ENCODE measurements around the gene TIMD4.

The TIMD4 gene

GRCh38 chr5:156920861-156921431 is 42.1 kb downstream of the TIMD4 start:
- DNase-seq, result no peak

GRCh38 chr5:156920042-156920860 is 42.8 kb downstream of the TIMD4 start:
- no peak for DNase-seq

- DNase-seq, result no peak
These were observed 44.6 kb downstream of the TIMD4 start for GRCh38 chr5:156918311-156918845.

- no peak for DNase-seq
These were observed 48.7 kb downstream of the TIMD4 start for GRCh38 chr5:156914371-156914737.

GRCh38 chr5:156913719-156914370 is 49.2 kb downstream of the TIMD4 start:
- no peak for DNase-seq

- DNase-seq, result no peak
These were observed 49.7 kb downstream of the TIMD4 start for GRCh38 chr5:156913355-156913718.

- no peak for DNase-seq
These were observed 50.2 kb downstream of the TIMD4 start for GRCh38 chr5:156912869-156913268.

GRCh38 chr5:156909180-156909579 is 53.8 kb downstream of the TIMD4 start:
- no peak for DNase-seq

- no peak for DNase-seq
These were observed 55.4 kb downstream of the TIMD4 start for GRCh38 chr5:156907667-156908066.

GRCh38 chr5:156906807-156907206 is 56.2 kb downstream of the TIMD4 start:
- DNase-seq, result no peak

GRCh38 chr5:156896546-156896945 is 66.5 kb downstream of the TIMD4 start:
- no peak for DNase-seq

GRCh38 chr5:156893517-156893916 is 69.5 kb downstream of the TIMD4 start:
- no peak for DNase-seq

- no peak for DNase-seq
These were observed 70.2 kb downstream of the TIMD4 start for GRCh38 chr5:156892864-156893263.

- DNase-seq, result no peak
These were observed 70.8 kb downstream of the TIMD4 start for GRCh38 chr5:156892223-156892622.

- no peak for DNase-seq
These were observed 74.5 kb downstream of the TIMD4 start for GRCh38 chr5:156888520-156888919.

- DNase-seq, result no peak
These were observed 79.6 kb downstream of the TIMD4 start for GRCh38 chr5:156883316-156883875.

GRCh38 chr5:156879665-156880285 is 83.3 kb downstream of the TIMD4 start:
- no peak for DNase-seq

- no peak for DNase-seq
These were observed 91.8 kb downstream of the TIMD4 start for GRCh38 chr5:156871212-156871611.

GRCh38 chr5:156870498-156870839 is 92.6 kb downstream of the TIMD4 start:
- no peak for DNase-seq

All from NCI-H226 (cell line).